HepG2 (cell line): ENCODE measurements around the gene USP25. TPM values are rescaled to one million over a fixed set of nuclear protein-coding genes. Genes with fewer than 3 reads are reported as not detected.

Source experiments
- ATAC-seq: fragments of 200-7000 bp; cut with Tn5 transposase; 3 replicates; pipeline ENCODE4 v1.9.1; 2020; ENCODE audit warnings: mild to moderate bottlenecking, moderate library complexity
- BruUV-seq: library from RNA; stranded (reverse); fragments of 400-500 nt; replicated peaks from 2 replicates; lab custom pipeline; 2021; lab: Mats Ljungman, UMichigan
- CTCF ChIA-PET: fragments of 300-600 bp; formaldehyde crosslinking; extraction: SDS; loops from one replicate; lab custom pipeline; 2021; ENCODE audit warnings: low total read pairs, inconsistent platforms, low intra/inter-chr PET ratio; lab: Yijun Ruan, JAX
- POLR2A ChIA-PET: fragments of 350-600 bp; sonication (Branson Sonifier 250); formaldehyde crosslinking; loops from one replicate; lab custom pipeline; 2020; ENCODE audit warnings: antibody characterized with exemption, inconsistent platforms; lab: Yijun Ruan, JAX
- DNase-seq: peaks from one replicate; pipeline ENCODE4 v3.0.0-alpha.2; 2015; ENCODE audit warnings: low spot score
- FAIRE-seq: peaks from 3 replicates; lab custom pipeline; 2011; peaks lifted over from hg19 to GRCh38; lab: Jason Lieb, UNC
- H2AFZ ChIP-seq: one replicate; pipeline ENCODE4 v1.6.1; 2011; ENCODE audit warnings: low read length, inconsistent platforms
- H3K27ac ChIP-seq: fragments of 300-600 bp; 3 replicates; pipeline ENCODE4 v1.8.0; 2011; ENCODE audit warnings: mixed run types, mild to moderate bottlenecking, mixed read lengths, low read length, inconsistent platforms; ENCODE audit not compliant: insufficient read depth; ENCODE audit errors: extremely low read length
- H3K27me3 ChIP-seq, 2 experiments: fragments of 200-600 bp in 1 of 2; 2 replicates in 1 of 2; 3 replicates in 1 of 2; pipeline versions ENCODE4 v1.6.0 to v1.8.0; 2011; ENCODE audit warnings: low read length in 2 of 2, mild to moderate bottlenecking in 2 of 2, moderate library complexity in 2 of 2, inconsistent platforms in 1 of 2; ENCODE audit not compliant: insufficient read depth in 2 of 2, control insufficient read depth in 1 of 2
- H3K36me3 ChIP-seq, 2 experiments: fragments of 200-600 bp in 1 of 2; replicated peaks in 1 of 2; 2 replicates in 1 of 2; 3 replicates in 1 of 2; pipeline versions ENCODE4 v1.5.1 to v1.8.0; 2011; ENCODE audit warnings: low read length in 2 of 2, inconsistent platforms in 1 of 2; ENCODE audit not compliant: insufficient read depth in 2 of 2, control insufficient read depth in 1 of 2
- H3K4me1 ChIP-seq: 2 replicates; pipeline ENCODE4 v1.5.1; 2012; ENCODE audit warnings: low read length, inconsistent platforms; ENCODE audit not compliant: insufficient read depth
- H3K4me2 ChIP-seq: 2 replicates; pipeline ENCODE4 v1.6.0; 2011; ENCODE audit warnings: low read depth, low read length, inconsistent platforms
- H3K4me3 ChIP-seq, 3 experiments: fragments of 200-600 bp in 1 of 3; sonication (generic), shearing (Covaris generic) in 1 of 3; replicated peaks in 1 of 3; 2 replicates each; pipeline ENCODE4 v1.5.1; 2011 to 2016; ENCODE audit warnings: low read length in 3 of 3, inconsistent platforms in 2 of 3, low read depth in 2 of 3, mild to moderate bottlenecking in 2 of 3, control low read depth in 1 of 3, mixed read lengths in 1 of 3; ENCODE audit not compliant: insufficient read depth in 1 of 3
- H3K79me2 ChIP-seq: one replicate; pipeline ENCODE4 v1.6.1; 2011; ENCODE audit warnings: low read length, inconsistent platforms; ENCODE audit not compliant: insufficient read depth
- H3K9ac ChIP-seq: 2 replicates; pipeline ENCODE4 v1.6.0; 2011; ENCODE audit warnings: mild to moderate bottlenecking, low read depth, low read length, inconsistent platforms; ENCODE audit not compliant: insufficient read depth
- H3K9me3 ChIP-seq: 2 replicates; pipeline ENCODE4 v1.5.1; 2012; ENCODE audit warnings: mild to moderate bottlenecking, low read length
- H4K20me1 ChIP-seq: 2 replicates; pipeline ENCODE4 v1.6.0; 2011; ENCODE audit warnings: inconsistent platforms, mild to moderate bottlenecking, low read length, moderate library complexity; ENCODE audit not compliant: insufficient read depth
- BCL3 ChIP-seq: sonication (generic); formaldehyde crosslinking; IDR thresholded peaks from 2 replicates; pipeline ENCODE4 v1.5.1; 2020; ENCODE audit warnings: mild to moderate bottlenecking, missing genetic modification reagents, moderate library complexity
- CAMTA2 ChIP-seq: sonication (generic); formaldehyde crosslinking; IDR thresholded peaks from 2 replicates; pipeline ENCODE4 v1.4.0; 2020; ENCODE audit warnings: mild to moderate bottlenecking, missing genetic modification reagents, borderline replicate concordance
- SRF ChIP-seq: IDR thresholded peaks from 2 replicates; pipeline ENCODE4 v1.6.1; 2011; ENCODE audit warnings: mild to moderate bottlenecking, low read depth, low read length, moderate library complexity
- ZBTB20 ChIP-seq: sonication (generic); formaldehyde crosslinking; IDR thresholded peaks from 2 replicates; pipeline ENCODE4 v1.8.1; 2023; ENCODE audit warnings: missing genetic modification reagents, low read depth, mild to moderate bottlenecking, borderline replicate concordance
- ZFP37 ChIP-seq: sonication (generic); formaldehyde crosslinking; IDR thresholded peaks from 2 replicates; pipeline ENCODE4 v1.4.0; 2020; ENCODE audit warnings: missing genetic modification reagents, borderline replicate concordance
- ZNF101 ChIP-seq: sonication (generic); formaldehyde crosslinking; IDR thresholded peaks from 2 replicates; pipeline ENCODE4 v1.4.0; 2020; ENCODE audit warnings: mild to moderate bottlenecking, low read depth, missing genetic modification reagents, borderline replicate concordance
- ZNF616 ChIP-seq: sonication (generic); formaldehyde crosslinking; IDR thresholded peaks from 2 replicates; pipeline ENCODE4 v1.5.0; 2020; ENCODE audit warnings: low read depth, mild to moderate bottlenecking, missing genetic modification reagents
- ZNF619 ChIP-seq: sonication (generic); formaldehyde crosslinking; IDR thresholded peaks from 2 replicates; pipeline ENCODE4 v1.4.0; 2020; ENCODE audit warnings: mild to moderate bottlenecking, missing genetic modification reagents
- ZNF740 ChIP-seq: sonication (generic); formaldehyde crosslinking; IDR thresholded peaks from 2 replicates; pipeline ENCODE4 v1.4.0; 2020; ENCODE audit warnings: missing genetic modification reagents
- ZNF749 ChIP-seq: sonication (generic); formaldehyde crosslinking; IDR thresholded peaks from 2 replicates; pipeline ENCODE4 v1.8.0; 2022; ENCODE audit warnings: mild to moderate bottlenecking, missing genetic modification reagents, moderate library complexity, borderline replicate concordance
- WGBS: methylation state at CpG from one replicate; pipeline ENCODE4 v1.1.6; 2017; ENCODE audit warnings: low lambda C conversion rate; 5-methylcytosine and 5-hydroxymethylcytosine counted together
- in situ Hi-C: cut with HindIII; loops from 2 replicates; pipeline ENCODE4 v1.10.0; 2017; ENCODE audit warnings: low pct_unique_long_range_greater_than_20kb; ENCODE audit not compliant: extremely low pct_ligation_motif_present
- intact Hi-C: fragments of 100-400 bp; cut with micrococcal nuclease; formaldehyde crosslinking; loops from one replicate; pipeline ENCODE4 v1.10.0; 2022; ENCODE audit not compliant: unreplicated experiment
- polyA plus RNA-seq, 8 experiments: library from polyadenylated mRNA; depleted of rRNA in 3 of 8; stranded (reverse) in 7 of 8; unstranded in 1 of 8; fragments of >200 nt; fragmentation: Illumina TruSeq in 4 of 8; extraction: Trizol in 4 of 8; gene quantifications; 2 replicates each; pipeline versions ENCODE4 v1.2.1 to v1.2.3, GENCODE V29; 2011 to 2016; ENCODE audit warnings: low read depth in 4 of 8, missing spikeins in 1 of 8, mixed read lengths in 1 of 8; ENCODE audit not compliant: insufficient read depth in 1 of 8
- total RNA-seq, 5 experiments: library from RNA; depleted of rRNA; stranded (reverse); fragments of >200 nt; fragmentation: Illumina TruSeq; extraction: Trizol; gene quantifications; 2 replicates each; pipeline ENCODE4 v1.2.3, GENCODE V29; 2016; ENCODE audit warnings: low read depth in 1 of 5

The USP25 gene
- total and polyA plus RNA-seq, 2 of the 13 experiments (the other 11 are each of a cell fraction or from before 2014, with no cell fraction given) = 12.4 to 26.3 TPM

GRCh38 chr21:15692711-15693110, 37.1 kb upstream of the USP25 start:
- Histone ChIP-seq H3K27ac (no peak overlapping the region), H3K4me3 (no peak overlapping the region), H3K27me3 (no peaks in the 10 kb centered on the region; a peak in 1 of 5 replicates), H3K4me2 (no peak overlapping the region), H3K79me2 (no peaks in the 10 kb centered on the region), H3K36me3 (no peaks in the 10 kb centered on the region), H3K9ac (no peak overlapping the region), H4K20me1 (no peaks in the 10 kb centered on the region), H2AFZ (no peak overlapping the region), H3K4me1 (no peaks in the 10 kb centered on the region), H3K9me3 (no peaks in the 10 kb centered on the region)
- WGBS = 50% methylated on average over 2 of the region's 2 CpGs
- ChIA-PET POLR2A (no interaction called here), CTCF (no interaction called here)
- BruUV-seq = no TSS peak
- TF ChIP-seq ZNF616 (CRISPR knock-in tag) (no peak), CAMTA2 (no peak), ZFP37 (CRISPR knock-in tag) (no peak), BCL3 (CRISPR knock-in tag) (no peak)
- no peak for ATAC-seq
- in situ Hi-C loops = no loop called here
- intact Hi-C loops = no loop called here
- FAIRE-seq = no peak
- no peak for DNase-seq

- H3K4me2 ChIP-seq = no peak overlapping the region
- H3K9ac ChIP-seq = no peak overlapping the region
- BruUV-seq = no TSS peak
- H3K9me3 ChIP-seq = no peaks in the 10 kb centered on the region
- 87% methylated on average over 1 of the region's 1 CpG for WGBS
- no peaks in the 10 kb centered on the region for H3K4me1 ChIP-seq
- H3K27ac ChIP-seq = no peak overlapping the region
- no peak for FAIRE-seq
- no peaks in the 10 kb centered on the region for H4K20me1 ChIP-seq
- no peak for ATAC-seq
- H3K36me3 ChIP-seq = no peaks in the 10 kb centered on the region
- no peak overlapping the region for H2AFZ ChIP-seq
- H3K79me2 ChIP-seq = no peaks in the 10 kb centered on the region
- CTCF ChIA-PET = no interaction called here
- no peaks in the 10 kb centered on the region for H3K27me3 ChIP-seq
- no peak overlapping the region for H3K4me3 ChIP-seq
- intact Hi-C loops = no loop called here
- POLR2A ChIA-PET = no interaction called here
- in situ Hi-C loops = no loop called here
- TF ChIP-seq SRF = no peak
- no peak for TF ChIP-seq ZNF101
- no peak for TF ChIP-seq ZNF619
- no peak for TF ChIP-seq ZNF749 (CRISPR knock-in tag)
- no peak for TF ChIP-seq ZNF740
- no peak for TF ChIP-seq ZBTB20
- TF ChIP-seq, all 625 proteins: peak for 0
- DNase-seq = no peak
Observed at GRCh38 chr21:15695241-15695640, 34.5 kb upstream of the USP25 start.
